ENCODE results near the gene NEK10. TPM values are rescaled to one million over a fixed set of nuclear protein-coding genes. Genes with fewer than 3 reads are reported as not detected.
"Not testable (repeated sequence)": the region's sequence is repeated elsewhere in the genome, so short reads cannot be mapped to it uniquely, and the experiment has no call there.

Gene NEK10
- total and polyA plus RNA-seq, 2 donors from 2014 or later, result 1.0 to 4.1 TPM

- H3K27me3 ChIP-seq (ENCODE audit: control insufficient read depth, insufficient read depth, low read length), result no peaks in the 10 kb centered on the region
- no peaks in the 10 kb centered on the region for H3K4me1 ChIP-seq (ENCODE audit: control insufficient read depth in 2 of 3, insufficient read depth in 2 of 3, low read depth in 1 of 3, low read length in 3 of 3)
- no peak overlapping the region for H3K27ac ChIP-seq (ENCODE audit: low read depth in 2 of 2, low read length in 2 of 2)
- TF ChIP-seq, protein P1, sequence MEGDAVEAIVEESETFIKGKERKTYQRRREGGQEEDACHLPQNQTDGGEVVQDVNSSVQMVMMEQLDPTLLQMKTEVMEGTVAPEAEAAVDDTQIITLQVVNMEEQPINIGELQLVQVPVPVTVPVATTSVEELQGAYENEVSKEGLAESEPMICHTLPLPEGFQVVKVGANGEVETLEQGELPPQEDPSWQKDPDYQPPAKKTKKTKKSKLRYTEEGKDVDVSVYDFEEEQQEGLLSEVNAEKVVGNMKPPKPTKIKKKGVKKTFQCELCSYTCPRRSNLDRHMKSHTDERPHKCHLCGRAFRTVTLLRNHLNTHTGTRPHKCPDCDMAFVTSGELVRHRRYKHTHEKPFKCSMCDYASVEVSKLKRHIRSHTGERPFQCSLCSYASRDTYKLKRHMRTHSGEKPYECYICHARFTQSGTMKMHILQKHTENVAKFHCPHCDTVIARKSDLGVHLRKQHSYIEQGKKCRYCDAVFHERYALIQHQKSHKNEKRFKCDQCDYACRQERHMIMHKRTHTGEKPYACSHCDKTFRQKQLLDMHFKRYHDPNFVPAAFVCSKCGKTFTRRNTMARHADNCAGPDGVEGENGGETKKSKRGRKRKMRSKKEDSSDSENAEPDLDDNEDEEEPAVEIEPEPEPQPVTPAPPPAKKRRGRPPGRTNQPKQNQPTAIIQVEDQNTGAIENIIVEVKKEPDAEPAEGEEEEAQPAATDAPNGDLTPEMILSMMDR (IDR thresholded peaks at IDR 0.05; ENCODE audit: borderline replicate concordance, extremely low read depth, insufficient read depth), result no peak
- DNase-seq (no peak), FAIRE-seq (no peak)
- no peaks in the 10 kb centered on the region for H3K9me3 ChIP-seq (ENCODE audit: control insufficient read depth in 2 of 3, insufficient read depth in 1 of 3, low read length in 3 of 3)
- no peaks in the 10 kb centered on the region for H3K36me3 ChIP-seq (ENCODE audit: control insufficient read depth in 2 of 3, insufficient read depth in 3 of 3, low read length in 3 of 3)
- H3K4me3 ChIP-seq (ENCODE audit: low read length in 3 of 3), result no peak overlapping the region
- intact Hi-C loops (cut with DNase I), result no loop called here
- no peak overlapping the region for H3K9ac ChIP-seq (ENCODE audit: low read length in 3 of 3)
Measured at GRCh38 chr3:27289769-27290413, 79.3 kb downstream of the NEK10 start.

DNA sequence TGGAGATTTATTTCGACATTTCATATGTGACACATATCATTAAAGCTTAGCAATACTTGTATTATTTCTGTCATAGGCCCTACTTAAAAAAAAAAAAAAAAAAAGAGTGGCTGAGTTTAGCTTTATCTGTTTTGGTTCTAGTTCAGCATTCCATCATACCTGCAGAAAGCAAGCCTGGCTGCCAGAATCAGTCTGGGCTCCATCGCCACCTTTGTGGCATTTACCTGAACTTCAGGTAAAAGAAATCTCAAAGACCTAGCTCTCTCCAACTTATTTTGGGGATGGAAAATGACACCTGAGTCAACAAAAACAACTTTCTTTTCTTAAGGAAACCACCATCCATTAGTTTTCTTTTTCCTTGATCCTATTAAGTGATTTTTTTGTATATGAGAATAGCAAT lies 82.1 kb downstream of the NEK10 start:
- no peak for FAIRE-seq
- intact Hi-C loops (cut with DNase I), result no loop called here

DNA sequence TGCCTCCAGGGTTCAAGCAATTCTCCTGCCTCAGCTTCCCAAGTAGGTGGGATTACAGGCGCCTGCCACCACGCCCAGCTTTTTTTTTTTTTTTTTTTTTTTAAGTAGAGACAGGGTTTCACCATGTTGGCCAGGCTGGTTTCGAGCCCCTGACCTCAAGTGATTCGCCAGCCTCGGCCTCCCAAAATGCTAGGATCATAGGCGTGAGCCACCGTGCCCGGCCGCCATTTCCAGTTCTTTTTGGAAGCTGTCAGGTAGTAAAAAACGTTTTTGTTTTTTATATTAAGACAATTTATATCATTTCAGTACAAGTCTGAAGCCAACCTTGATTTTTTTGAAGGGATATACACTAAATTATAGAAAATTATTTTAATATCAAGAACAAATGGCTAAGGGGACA lies 82.7 kb downstream of the NEK10 start:
- FAIRE-seq; H3K27ac ChIP-seq (ENCODE audit: low read depth in 2 of 2, low read length in 2 of 2); DNase-seq; H3K36me3 ChIP-seq (ENCODE audit: control insufficient read depth in 2 of 3, insufficient read depth in 3 of 3, low read length in 3 of 3); intact Hi-C loops (cut with DNase I); H3K4me1 ChIP-seq (ENCODE audit: control insufficient read depth in 2 of 3, insufficient read depth in 2 of 3, low read depth in 1 of 3, low read length in 3 of 3); H3K9me3 ChIP-seq (ENCODE audit: control insufficient read depth in 2 of 3, insufficient read depth in 1 of 3, low read length in 3 of 3); H3K4me3 ChIP-seq (ENCODE audit: low read length in 3 of 3); H3K27me3 ChIP-seq (ENCODE audit: control insufficient read depth, insufficient read depth, low read length); H3K9ac ChIP-seq (ENCODE audit: low read length in 3 of 3): not testable (repeated sequence)

More for the DNA sequence above, 82.1 kb downstream of the NEK10 start:
- no peaks in the 10 kb centered on the region for H3K27me3 ChIP-seq (ENCODE audit: control insufficient read depth, insufficient read depth, low read length)
- no peak overlapping the region for H3K27ac ChIP-seq (ENCODE audit: low read depth in 2 of 2, low read length in 2 of 2)
- no peaks in the 10 kb centered on the region for H3K4me1 ChIP-seq (ENCODE audit: control insufficient read depth in 2 of 3, insufficient read depth in 2 of 3, low read depth in 1 of 3, low read length in 3 of 3)
- TF ChIP-seq, protein P1 (IDR thresholded peaks at IDR 0.05; ENCODE audit: borderline replicate concordance, extremely low read depth, insufficient read depth), result no peak
- no peaks in the 10 kb centered on the region for H3K36me3 ChIP-seq (ENCODE audit: control insufficient read depth in 2 of 3, insufficient read depth in 3 of 3, low read length in 3 of 3)
- no peaks in the 10 kb centered on the region for H3K9me3 ChIP-seq (ENCODE audit: control insufficient read depth in 2 of 3, insufficient read depth in 1 of 3, low read length in 3 of 3)
- DNase-seq, result no peak
- H3K4me3 ChIP-seq (ENCODE audit: low read length in 3 of 3), result no peak overlapping the region
- no peak overlapping the region for H3K9ac ChIP-seq (ENCODE audit: low read length in 3 of 3)

DNA sequence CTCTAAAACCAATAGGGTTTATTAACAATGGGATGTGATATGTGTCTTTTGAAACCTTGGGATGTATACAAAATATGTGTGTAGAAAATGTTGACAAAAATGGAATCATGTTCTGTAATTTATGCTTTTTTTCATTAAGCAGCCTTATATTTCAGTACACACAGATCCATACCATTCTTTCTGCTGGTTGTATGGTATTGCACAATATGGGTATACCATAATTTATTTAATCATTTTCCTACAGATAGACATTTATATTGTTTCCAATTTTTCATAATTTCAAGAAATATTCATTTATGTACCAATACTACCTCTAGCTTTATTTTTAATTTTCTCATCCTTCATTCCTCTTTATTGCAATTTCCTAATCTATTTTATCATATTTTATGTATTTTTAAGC lies 83.5 kb downstream of the NEK10 start:
- TF ChIP-seq, protein P1 (IDR thresholded peaks at IDR 0.05; ENCODE audit: borderline replicate concordance, extremely low read depth, insufficient read depth), result no peak
- DNase-seq (no peak), FAIRE-seq (no peak)
- Histone ChIP-seq H3K9ac (ENCODE audit: low read length in 3 of 3) (no peak overlapping the region), H3K9me3 (ENCODE audit: control insufficient read depth in 2 of 3, insufficient read depth in 1 of 3, low read length in 3 of 3) (no peaks in the 10 kb centered on the region), H3K27me3 (ENCODE audit: control insufficient read depth, insufficient read depth, low read length) (no peaks in the 10 kb centered on the region), H3K4me1 (ENCODE audit: control insufficient read depth in 2 of 3, insufficient read depth in 2 of 3, low read depth in 1 of 3, low read length in 3 of 3) (no peaks in the 10 kb centered on the region), H3K4me3 (ENCODE audit: low read length in 3 of 3) (no peak overlapping the region), H3K36me3 (ENCODE audit: control insufficient read depth in 2 of 3, insufficient read depth in 3 of 3, low read length in 3 of 3) (no peaks in the 10 kb centered on the region), H3K27ac (ENCODE audit: low read depth in 2 of 2, low read length in 2 of 2) (no peak overlapping the region)
- intact Hi-C loops (cut with DNase I), result no loop called here
